Anterior cingulate cortex (tissue), 58 donors: ENCODE measurements around the gene LCA5L.

Source experiments
- DNase-seq, 58 donors: peaks; one replicate each; lab custom pipeline; 2025; lab: John Stamatoyannopoulos, UW

The LCA5L gene

GRCh38 chr21:39363607-39364555 is 81.7 kb downstream of the LCA5L start:
- DNase-seq = no peak

- no peak for DNase-seq
Measured at GRCh38 chr21:39362733-39363132, 82.8 kb downstream of the LCA5L start.

GRCh38 chr21:39359382-39359781 is 86.2 kb downstream of the LCA5L start:
- no peak for DNase-seq
